Nephron progenitor cell (in vitro differentiated cells): Measurements from ENCODE around the gene CSPG4.

ENCODE experiments used
- DNase-seq: peaks from one replicate; pipeline ENCODE4 v3.0.0; 2021
- H3K27ac Mint-ChIP-seq: 2 replicates; pipeline ENCODE4 v1.8.0; 2021; ENCODE audit warnings: mild to moderate bottlenecking, moderate library complexity, mixed read lengths
- H3K27me3 Mint-ChIP-seq: 2 replicates; pipeline ENCODE4 v1.8.0; 2021; ENCODE audit warnings: mild to moderate bottlenecking, low read depth, mixed read lengths; ENCODE audit not compliant: poor library complexity
- H3K36me3 Mint-ChIP-seq: 2 replicates; pipeline ENCODE4 v1.8.0; 2021; ENCODE audit warnings: low read depth, mixed read lengths
- H3K4me1 Mint-ChIP-seq: 2 replicates; pipeline ENCODE4 v1.8.0; 2021; ENCODE audit warnings: mixed read lengths
- H3K4me3 Mint-ChIP-seq: 2 replicates; pipeline ENCODE4 v1.8.0; 2021; ENCODE audit warnings: mild to moderate bottlenecking, moderate library complexity, mixed read lengths
- H3K9me3 Mint-ChIP-seq: 2 replicates; pipeline ENCODE4 v1.8.0; 2021; ENCODE audit warnings: mild to moderate bottlenecking, moderate library complexity, mixed read lengths
- CTCF ChIP-seq: fragments of 200-600 bp; sonication (generic); IDR thresholded peaks from 2 replicates; pipeline ENCODE4 v1.5.0; 2021; ENCODE audit warnings: antibody characterized with exemption

CSPG4 gene

DNA sequence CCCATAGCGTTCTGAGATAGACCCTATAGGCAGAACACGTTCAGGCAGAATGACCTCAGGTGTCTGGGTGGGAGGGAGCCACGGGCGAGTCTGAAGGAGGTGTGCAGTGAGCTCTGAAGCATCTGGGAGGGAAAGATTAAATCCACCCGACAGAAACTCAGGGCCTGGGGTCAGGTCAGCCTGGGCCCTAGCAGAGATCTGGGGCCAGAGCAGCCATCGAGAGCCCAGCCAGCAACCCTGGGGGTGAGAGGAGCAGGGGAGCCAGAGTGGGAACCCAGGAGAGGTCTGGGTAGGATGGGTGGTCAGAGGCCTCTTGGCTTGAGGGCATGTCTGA lies 42.8 kb downstream of the CSPG4 start:
- no peak for DNase-seq
- Mint-ChIP-seq H3K9me3 (no peaks in the 10 kb centered on the region), H3K4me1 (peaks cover 30% of the 10 kb centered on the region), H3K27ac (peak overlapping the region; percentile 44), H3K36me3 (peaks cover 5% of the 10 kb centered on the region), H3K4me3 (no peak overlapping the region), H3K27me3 (peaks cover 7% of the 10 kb centered on the region)
- TF ChIP-seq CTCF, result no peak

GRCh38 chr15:75669191-75669878 lies 43.3 kb downstream of the CSPG4 start:
- no peak for TF ChIP-seq CTCF
- Mint-ChIP-seq H3K36me3 (peaks cover 5% of the 10 kb centered on the region), H3K27me3 (peaks cover 10% of the 10 kb centered on the region), H3K4me3 (no peak overlapping the region), H3K9me3 (no peaks in the 10 kb centered on the region), H3K27ac (peak overlapping the region; percentile 51), H3K4me1 (peaks cover 29% of the 10 kb centered on the region)
- DNase-seq, result no peak

DNA sequence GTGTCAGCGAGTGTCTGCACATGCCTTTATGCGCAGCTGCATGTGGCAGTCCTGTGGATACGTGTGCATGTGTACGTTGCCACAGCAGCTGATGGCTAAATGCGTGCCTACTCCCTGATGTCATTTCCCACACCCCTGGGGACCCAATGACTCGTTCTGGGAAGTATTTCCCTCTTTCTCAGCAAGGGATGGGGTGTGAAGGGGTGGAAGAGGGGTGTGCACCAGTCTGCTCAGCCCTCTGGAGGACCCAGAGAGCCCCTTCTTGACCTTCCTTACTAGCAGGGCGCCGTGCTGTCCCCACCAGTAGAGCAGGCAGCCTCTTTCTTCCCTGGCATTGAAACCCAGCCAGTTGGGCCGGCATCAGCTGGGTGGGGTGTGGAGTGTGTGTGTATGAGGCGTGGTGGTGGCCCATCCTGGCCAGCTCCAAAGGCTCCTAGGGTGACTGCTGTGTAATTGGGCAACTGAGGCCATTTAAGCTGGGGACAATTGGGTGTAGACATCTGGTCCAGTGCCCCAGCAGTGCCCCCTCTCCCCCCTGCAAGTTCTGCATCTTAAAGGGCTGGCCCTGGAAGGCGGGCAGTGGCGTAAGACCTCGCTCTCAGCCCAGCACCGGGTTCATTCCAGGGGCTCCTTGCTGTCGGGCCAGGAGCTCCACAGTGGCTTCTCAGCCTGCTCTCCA lies 45.7 kb downstream of the CSPG4 start:
- no peaks in the 10 kb centered on the region for H3K9me3 Mint-ChIP-seq
- no peak overlapping the region for H3K27ac Mint-ChIP-seq
- no peak overlapping the region for H3K4me3 Mint-ChIP-seq
- no peak for DNase-seq
- peaks cover 14% of the 10 kb centered on the region for H3K27me3 Mint-ChIP-seq
- H3K36me3 Mint-ChIP-seq, result peaks cover 5% of the 10 kb centered on the region
- no peak for TF ChIP-seq CTCF
- peaks cover 7% of the 10 kb centered on the region for H3K4me1 Mint-ChIP-seq

DNA sequence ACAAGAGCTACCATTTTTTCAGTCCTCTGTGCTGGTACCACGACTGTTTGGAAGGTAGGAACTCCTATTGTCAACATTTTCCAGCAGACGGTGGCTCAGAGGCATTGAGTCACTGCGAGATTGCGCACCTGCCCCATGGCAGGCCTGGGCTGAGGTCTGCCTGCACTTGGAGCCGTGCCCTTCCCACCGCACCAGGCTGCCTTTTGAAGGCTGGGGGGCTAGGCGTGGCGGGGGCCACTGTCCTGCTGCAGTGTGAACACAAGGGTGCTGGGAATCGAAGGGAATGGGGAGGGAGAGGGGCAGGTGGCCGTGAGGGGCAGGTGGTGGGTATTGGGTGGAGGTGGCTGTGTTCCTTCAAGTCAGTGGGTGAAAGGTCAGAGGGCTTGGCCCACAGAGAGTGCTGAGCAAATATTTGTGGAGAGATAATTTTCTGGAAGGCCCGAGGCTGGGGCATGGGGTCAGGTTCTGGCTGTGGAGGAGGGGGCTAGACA lies 48.7 kb downstream of the CSPG4 start:
- no peak overlapping the region for H3K4me3 Mint-ChIP-seq
- no peaks in the 10 kb centered on the region for H3K9me3 Mint-ChIP-seq
- DNase-seq, result no peak
- H3K27ac Mint-ChIP-seq, result no peak overlapping the region
- no peak for TF ChIP-seq CTCF
- H3K36me3 Mint-ChIP-seq, result peaks cover 5% of the 10 kb centered on the region
- peaks cover 10% of the 10 kb centered on the region for H3K4me1 Mint-ChIP-seq
- H3K27me3 Mint-ChIP-seq, result peaks cover 14% of the 10 kb centered on the region

GRCh38 chr15:75662823-75663519 lies 49.7 kb downstream of the CSPG4 start:
- Mint-ChIP-seq H3K4me1 (peaks cover 10% of the 10 kb centered on the region), H3K4me3 (no peak overlapping the region), H3K27ac (peak overlapping the region; percentile 29)

More at GRCh38 chr15:75662823-75663519, 49.7 kb downstream of the CSPG4 start:
- no peak for TF ChIP-seq CTCF
- H3K36me3 Mint-ChIP-seq, result peaks cover 5% of the 10 kb centered on the region
- DNase-seq, result no peak
- no peaks in the 10 kb centered on the region for H3K9me3 Mint-ChIP-seq
- H3K27me3 Mint-ChIP-seq, result peaks cover 11% of the 10 kb centered on the region
